Measurements from ENCODE around the gene GSG1L. TPM values are rescaled to one million over a fixed set of nuclear protein-coding genes. Genes with fewer than 3 reads are reported as not detected.

Gene GSG1L
- total RNA-seq, 1 experiment from 2014 or later: not detected

GRCh38 chr16:27950206-27950887 lies 113.2 kb downstream of the GSG1L start:
- TF ChIP-seq CTCF (conservative IDR thresholded peaks at IDR 0.05) (no peak), EZH2 (IDR thresholded peaks at IDR 0.05; ENCODE audit: low read depth) (no peak)
- DNase-seq: no peak
- BruUV-seq (replicated peaks): no TSS peak

GRCh38 chr16:27947696-27948095 lies 115.8 kb downstream of the GSG1L start:
- H3K27me3 ChIP-seq (ENCODE audit: insufficient read depth, low read depth): peaks cover 91% of the 10 kb centered on the region
- no peak overlapping the region for H3K4me3 ChIP-seq
- POLR2A ChIA-PET (ENCODE audit: unreplicated experiment): no interaction called here
- CTCF ChIA-PET: no interaction called here
- H3K4me2 ChIP-seq: no peak overlapping the region
- H3K9me3 ChIP-seq (ENCODE audit: insufficient read depth, low read depth): no peaks in the 10 kb centered on the region
- H3K36me3 ChIP-seq (ENCODE audit: low read depth): no peaks in the 10 kb centered on the region
- H3K4me1 ChIP-seq (replicated peaks; ENCODE audit: insufficient read depth): no peaks in the 10 kb centered on the region
- TF ChIP-seq CTCF (conservative IDR thresholded peaks at IDR 0.05) (no peak), EZH2 (IDR thresholded peaks at IDR 0.05; ENCODE audit: low read depth) (no peak)
- H3K27ac ChIP-seq: no peak overlapping the region
- BruUV-seq (replicated peaks): no TSS peak
- intact Hi-C loops (cut with micrococcal nuclease; ENCODE audit: unreplicated experiment): no loop called here
- no peaks in the 10 kb centered on the region for H3K9me2 ChIP-seq (ENCODE audit: insufficient read depth)
- no peaks in the 10 kb centered on the region for H3F3A ChIP-seq (ENCODE audit: insufficient read depth, low read depth)
- DNase-seq: no peak
- H3K79me2 ChIP-seq (ENCODE audit: low read depth): no peaks in the 10 kb centered on the region
- H2AFZ ChIP-seq: no peak overlapping the region
- H4K20me1 ChIP-seq (ENCODE audit: insufficient read depth): no peaks in the 10 kb centered on the region

More at GRCh38 chr16:27950206-27950887, 113.2 kb downstream of the GSG1L start:
- no peak overlapping the region for H3K4me2 ChIP-seq
- H3K27ac ChIP-seq: no peak overlapping the region
- no peak overlapping the region for H2AFZ ChIP-seq
- no peaks in the 10 kb centered on the region for H3K4me1 ChIP-seq (replicated peaks; ENCODE audit: insufficient read depth)
- H4K20me1 ChIP-seq (ENCODE audit: insufficient read depth): no peaks in the 10 kb centered on the region
- ChIA-PET CTCF (no interaction called here), POLR2A (ENCODE audit: unreplicated experiment) (no interaction called here)
- H3K27me3 ChIP-seq (ENCODE audit: insufficient read depth, low read depth): peaks cover 96% of the 10 kb centered on the region
- H3F3A ChIP-seq (ENCODE audit: insufficient read depth, low read depth): no peaks in the 10 kb centered on the region
- H3K9me3 ChIP-seq (ENCODE audit: insufficient read depth, low read depth): 0 out of 2 replicates have a peak, but pooled peaks cover 6% of the 10 kb centered on the region
- H3K9me2 ChIP-seq (ENCODE audit: insufficient read depth): no peaks in the 10 kb centered on the region
- no peaks in the 10 kb centered on the region for H3K79me2 ChIP-seq (ENCODE audit: low read depth)
- no peak overlapping the region for H3K4me3 ChIP-seq
- H3K36me3 ChIP-seq (ENCODE audit: low read depth): no peaks in the 10 kb centered on the region
- intact Hi-C loops (cut with micrococcal nuclease; ENCODE audit: unreplicated experiment): no loop called here

GRCh38 chr16:27945233-27945973 lies 118.1 kb downstream of the GSG1L start:
- no peaks in the 10 kb centered on the region for H3F3A ChIP-seq (ENCODE audit: insufficient read depth, low read depth)
- H3K9me3 ChIP-seq (ENCODE audit: insufficient read depth, low read depth): no peaks in the 10 kb centered on the region
- no peak overlapping the region for H2AFZ ChIP-seq
- no peaks in the 10 kb centered on the region for H3K79me2 ChIP-seq (ENCODE audit: low read depth)
- H3K27ac ChIP-seq: no peak overlapping the region
- peaks cover 86% of the 10 kb centered on the region for H3K27me3 ChIP-seq (ENCODE audit: insufficient read depth, low read depth)
- no peaks in the 10 kb centered on the region for H3K36me3 ChIP-seq (ENCODE audit: low read depth)
- no peaks in the 10 kb centered on the region for H3K4me1 ChIP-seq (replicated peaks; ENCODE audit: insufficient read depth)
- H4K20me1 ChIP-seq (ENCODE audit: insufficient read depth): no peaks in the 10 kb centered on the region
- DNase-seq: no peak
- TF ChIP-seq CTCF (conservative IDR thresholded peaks at IDR 0.05): no peak
- no peak for TF ChIP-seq EZH2 (IDR thresholded peaks at IDR 0.05; ENCODE audit: low read depth)
- no TSS peak for BruUV-seq (replicated peaks)
- intact Hi-C loops (cut with micrococcal nuclease; ENCODE audit: unreplicated experiment): no loop called here
- H3K9me2 ChIP-seq (ENCODE audit: insufficient read depth): no peaks in the 10 kb centered on the region
- POLR2A ChIA-PET (ENCODE audit: unreplicated experiment): no interaction called here
- no peak overlapping the region for H3K4me2 ChIP-seq
- no peak overlapping the region for H3K4me3 ChIP-seq
- CTCF ChIA-PET: no interaction called here

All from PC-9 (cell line).